Activated T-cell treated with anti-CD3 and anti-CD28 coated beads for 48 hours (primary cell): ENCODE results near the gene ST3GAL4.
"Not testable (repeated sequence)": the region's sequence is repeated elsewhere in the genome, so short reads cannot be mapped to it uniquely, and the experiment has no call there.

ENCODE experiments used
- DNase-seq: peaks from one replicate; pipeline ENCODE4 v3.0.0-alpha.2; 2020; ENCODE audit warnings: low read depth

ST3GAL4 gene

DNA sequence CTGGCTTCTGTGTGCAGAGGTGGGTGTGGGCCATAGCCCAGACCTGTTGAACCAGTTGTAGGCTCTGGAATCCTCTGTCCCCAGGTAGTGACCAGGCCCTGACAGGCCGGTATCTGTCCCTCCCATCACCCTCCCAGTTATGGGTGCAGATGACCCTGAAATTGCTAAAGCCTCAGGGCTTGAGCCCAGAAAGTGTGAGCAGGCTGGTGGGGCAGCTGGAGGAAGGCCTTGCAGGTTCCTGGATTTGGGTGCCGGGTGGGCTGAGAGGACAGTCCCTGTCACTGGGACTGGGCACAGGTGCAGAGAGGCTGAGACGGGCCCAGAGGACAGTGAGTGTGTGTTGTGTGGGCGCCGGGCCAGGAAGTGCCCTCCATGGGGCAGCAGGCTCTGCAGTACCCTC, 10.0 kb downstream of the ST3GAL4 start:
- not testable (repeated sequence) for DNase-seq

DNA sequence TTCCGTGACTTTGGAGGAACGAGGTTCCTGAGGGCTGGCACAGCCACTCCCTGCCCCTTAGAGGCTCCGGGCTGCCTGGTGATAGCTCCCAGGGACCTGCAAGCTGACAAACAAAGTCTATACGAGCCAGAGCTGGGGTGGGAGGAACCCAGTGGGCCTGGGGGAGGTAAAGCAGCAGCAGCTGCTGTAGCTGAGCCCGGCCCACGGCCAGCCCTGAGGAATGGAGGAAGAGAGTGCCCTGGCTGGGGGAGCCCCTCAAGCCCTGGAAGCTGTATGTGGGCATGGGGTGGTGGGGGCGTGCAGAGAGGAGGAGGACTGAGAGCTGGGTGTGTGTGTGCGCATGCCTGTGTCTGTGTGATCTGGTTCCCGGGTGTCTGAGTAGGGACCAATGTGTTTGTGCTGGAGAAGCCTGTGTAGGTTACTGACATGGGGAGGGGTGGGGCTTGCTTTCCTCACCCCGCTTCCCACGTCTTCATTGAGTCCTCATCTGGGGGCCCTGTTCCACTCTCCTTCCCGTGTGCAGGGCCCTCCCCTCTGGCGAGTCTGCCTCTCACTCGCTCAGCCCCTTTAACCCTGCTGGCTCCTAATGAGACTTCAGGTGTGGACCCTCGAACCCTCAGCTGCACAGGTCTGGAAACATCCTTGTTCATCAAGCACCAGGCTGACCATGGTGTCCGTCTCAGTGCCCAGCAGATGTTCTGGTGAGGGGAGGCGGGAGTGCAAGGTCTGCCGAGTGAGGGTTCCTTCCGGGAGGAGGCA, 10.8 kb downstream of the ST3GAL4 start:
- no peak for DNase-seq

GRCh38 chr11:126366823-126367654, 11.6 kb downstream of the ST3GAL4 start:
- not testable (repeated sequence) for DNase-seq

DNA sequence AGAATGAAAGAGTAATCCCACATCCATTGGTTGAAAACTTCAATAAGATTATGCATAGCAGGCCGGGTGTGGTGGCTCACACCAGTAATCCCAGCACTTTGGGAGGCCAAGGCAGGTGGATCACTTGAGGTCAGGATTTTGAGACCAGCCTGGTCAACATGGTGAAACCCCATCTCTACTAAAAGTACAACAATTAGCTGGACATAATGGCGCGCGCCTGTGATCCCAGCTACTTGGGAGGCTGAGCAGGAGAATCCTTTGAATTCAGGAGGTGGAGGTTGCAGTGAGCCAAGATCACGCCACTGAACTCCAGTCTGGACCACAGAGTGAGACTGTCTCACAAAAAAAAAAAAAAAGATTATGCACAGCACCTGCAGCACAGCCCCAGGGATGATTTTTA, 12.3 kb downstream of the ST3GAL4 start:
- not testable (repeated sequence) for DNase-seq

DNA sequence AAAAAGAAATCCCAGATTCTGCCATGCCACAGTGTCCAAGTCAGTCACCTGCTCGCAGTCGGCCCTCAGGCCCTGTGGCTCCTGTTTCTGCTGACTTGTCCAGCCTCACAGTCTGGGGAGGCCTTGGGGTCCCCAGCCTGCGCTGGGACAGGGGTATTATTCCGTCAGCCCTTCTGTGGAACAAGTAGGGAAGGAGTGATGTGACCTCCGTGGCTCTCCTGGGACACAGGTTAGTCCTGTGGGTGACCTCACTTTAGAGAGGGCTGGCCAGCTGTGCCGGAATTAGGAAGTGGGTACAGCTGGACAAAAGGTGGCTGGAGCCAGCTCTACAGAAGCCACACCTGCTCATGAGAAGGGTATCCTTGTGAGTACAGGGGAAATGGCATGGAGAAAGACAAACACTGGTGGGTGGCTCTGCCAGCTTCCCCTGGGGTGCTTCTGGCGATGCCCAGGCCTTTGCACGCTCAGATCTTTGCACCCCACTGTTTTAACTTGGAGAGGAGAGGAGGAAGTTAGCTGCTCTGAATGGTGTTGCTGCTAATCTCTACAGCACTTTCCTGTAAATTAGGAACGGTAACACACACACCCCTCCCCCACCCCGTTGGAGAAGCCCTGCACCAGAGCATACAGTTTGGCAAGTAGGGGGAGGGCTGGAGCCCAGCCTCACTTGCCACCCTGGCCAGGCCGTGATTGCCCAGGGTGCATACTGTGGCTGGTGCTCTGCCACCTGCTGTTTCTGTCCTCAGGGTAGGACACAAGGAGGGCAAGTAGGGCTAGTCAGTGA, 13.0 kb downstream of the ST3GAL4 start:
- not testable (repeated sequence) for DNase-seq

- DNase-seq: no peak
Observed at GRCh38 chr11:126370016-126370415, 14.5 kb downstream of the ST3GAL4 start.

DNA sequence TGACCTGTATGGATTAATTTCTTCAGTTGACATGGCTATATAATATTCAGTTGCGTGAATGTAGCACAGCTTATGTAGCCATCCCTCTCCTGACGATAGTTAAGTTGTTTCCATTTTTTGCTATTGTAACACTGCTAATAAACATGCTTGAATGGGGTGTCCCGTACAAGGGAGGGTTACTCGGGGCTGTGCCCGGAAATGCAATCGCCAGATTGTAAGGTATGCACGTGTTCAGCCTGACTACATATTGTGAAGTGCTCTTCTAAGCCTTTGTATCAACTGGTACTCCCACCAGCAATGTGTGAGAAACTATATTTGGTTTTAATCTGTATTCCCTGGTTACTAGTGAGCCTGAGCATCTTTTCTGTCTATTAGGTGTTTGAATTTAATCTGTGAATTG, 16.1 kb downstream of the ST3GAL4 start:
- DNase-seq: no peak

DNA sequence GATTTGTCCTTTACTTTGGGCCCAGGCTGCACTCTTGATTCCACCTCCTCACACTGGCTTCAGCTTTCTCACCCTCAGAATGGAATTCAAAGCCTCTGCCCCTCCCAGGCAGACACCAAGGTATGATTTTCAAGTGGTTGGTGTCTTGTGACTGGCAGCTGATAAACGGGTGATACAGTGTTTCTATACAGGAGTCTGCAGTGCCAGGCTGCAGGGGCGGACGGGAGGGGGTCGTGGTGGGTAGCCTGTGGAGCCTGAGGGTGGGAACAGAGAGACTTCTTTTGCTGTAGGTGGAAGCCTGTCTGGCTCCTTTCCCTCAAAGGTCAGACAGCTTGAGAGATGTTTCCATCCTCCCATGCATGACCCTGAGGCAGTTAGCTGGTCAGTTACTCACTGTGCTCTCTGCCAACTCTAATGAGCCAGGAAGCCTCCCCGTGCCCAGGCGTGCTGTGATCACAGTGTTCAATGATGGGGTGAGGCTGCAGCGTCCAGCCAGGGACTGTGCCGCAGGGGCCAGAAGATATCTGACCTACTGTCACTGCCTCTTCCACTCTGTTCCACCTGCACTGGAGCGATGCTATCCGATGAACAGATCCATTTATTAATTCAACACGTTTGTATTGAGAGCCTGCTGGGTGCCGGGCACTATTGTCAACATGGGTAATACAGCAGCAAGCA, 18.0 kb downstream of the ST3GAL4 start:
- not testable (repeated sequence) for DNase-seq

- DNase-seq: not testable (repeated sequence)
Observed at GRCh38 chr11:126374562-126375300, 19.2 kb downstream of the ST3GAL4 start.

DNA sequence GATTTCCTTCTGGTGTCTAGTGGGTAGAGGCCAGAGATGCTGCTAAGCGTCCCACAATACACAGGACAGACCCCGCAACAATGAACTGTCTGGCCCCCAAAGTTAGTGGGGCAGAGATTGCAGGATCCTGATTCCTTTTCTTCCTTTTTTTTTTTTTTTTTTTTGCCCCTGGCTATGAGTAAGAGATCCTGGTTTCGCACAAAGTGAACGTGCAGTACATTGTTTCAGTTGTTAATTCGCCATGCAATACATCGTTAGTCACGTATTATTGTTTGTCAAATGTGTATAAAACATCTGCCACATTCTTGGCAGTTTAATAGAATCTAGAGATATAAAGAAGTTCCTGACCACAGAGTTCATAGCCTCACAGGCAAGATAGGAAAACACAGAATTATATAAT, 20.2 kb downstream of the ST3GAL4 start:
- no peak for DNase-seq

GRCh38 chr11:126378763-126379162, 23.3 kb downstream of the ST3GAL4 start:
- DNase-seq: no peak

DNA sequence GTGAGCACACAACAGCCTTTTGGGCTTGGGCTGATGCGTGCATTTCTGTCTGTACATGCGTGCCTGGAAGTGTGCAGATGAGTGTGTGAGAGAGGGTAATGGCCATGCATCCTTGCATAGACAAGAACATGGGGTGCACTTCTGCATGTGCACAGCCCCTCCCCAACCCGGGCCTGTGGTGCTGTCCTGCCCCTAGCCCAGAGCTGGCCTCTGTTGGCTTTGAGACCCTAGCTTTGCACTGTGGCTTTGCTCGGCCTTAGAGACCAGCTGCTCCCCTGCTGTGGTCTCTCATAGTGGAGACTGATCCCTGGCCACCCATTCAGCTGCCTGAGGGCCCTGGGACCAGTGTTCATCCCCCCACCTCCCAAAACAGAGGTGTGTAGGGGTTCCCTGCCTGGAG, 25.4 kb downstream of the ST3GAL4 start:
- no peak for DNase-seq

DNA sequence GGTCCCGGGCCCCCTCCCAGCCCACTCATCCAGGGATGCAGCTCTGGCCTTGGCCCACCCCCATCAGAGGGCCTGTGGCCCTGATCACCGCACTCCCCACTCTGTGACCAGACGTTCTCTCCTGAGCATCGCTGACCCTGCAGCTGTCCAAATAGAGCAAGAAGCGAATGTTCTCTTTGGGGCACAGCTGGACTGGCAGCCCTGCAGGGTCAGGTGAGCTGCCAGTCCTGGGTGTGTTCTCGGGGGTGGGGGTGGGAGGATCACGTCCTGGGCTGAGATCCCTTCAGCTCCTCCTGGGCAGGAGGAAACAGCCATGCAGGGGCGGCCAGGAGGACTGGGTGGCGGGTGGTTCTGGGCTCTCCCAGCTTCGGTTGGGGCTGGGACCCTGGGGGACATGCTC, 26.5 kb downstream of the ST3GAL4 start:
- not testable (repeated sequence) for DNase-seq

GRCh38 chr11:126382641-126383040, 27.2 kb downstream of the ST3GAL4 start:
- DNase-seq: not testable (repeated sequence)

GRCh38 chr11:126383339-126384335, 28.2 kb downstream of the ST3GAL4 start:
- DNase-seq: no peak

DNA sequence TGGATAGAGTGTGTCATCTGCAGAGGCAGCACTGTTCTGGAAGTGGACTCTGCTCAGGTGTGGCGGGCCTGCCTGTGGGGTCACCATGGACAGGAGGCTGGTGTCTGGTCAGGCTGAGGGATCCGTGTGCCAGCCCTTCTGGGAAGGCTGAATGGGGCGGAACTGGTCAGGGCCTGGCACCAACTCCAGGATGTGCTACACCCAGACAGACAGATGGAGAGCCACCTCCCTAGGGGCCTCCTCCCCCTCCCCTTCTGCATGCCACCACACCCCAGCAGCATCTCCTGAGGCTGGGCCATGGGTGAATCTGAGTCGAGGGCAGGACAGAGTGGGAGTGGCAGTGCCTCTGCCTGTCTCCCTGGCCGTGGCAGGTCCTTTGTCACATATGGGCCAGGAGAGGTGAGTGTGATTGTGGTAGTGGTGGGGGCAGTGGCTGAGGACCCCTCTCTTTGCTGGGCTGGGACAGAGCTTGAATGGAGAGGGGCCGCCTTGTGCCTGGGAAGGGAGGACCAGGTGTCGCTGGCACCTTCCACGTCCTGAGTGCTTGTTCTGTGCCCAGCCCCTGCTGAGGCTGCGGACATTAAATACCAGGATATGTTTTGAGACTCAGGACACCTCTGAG, 29.1 kb downstream of the ST3GAL4 start:
- no peak for DNase-seq

DNA sequence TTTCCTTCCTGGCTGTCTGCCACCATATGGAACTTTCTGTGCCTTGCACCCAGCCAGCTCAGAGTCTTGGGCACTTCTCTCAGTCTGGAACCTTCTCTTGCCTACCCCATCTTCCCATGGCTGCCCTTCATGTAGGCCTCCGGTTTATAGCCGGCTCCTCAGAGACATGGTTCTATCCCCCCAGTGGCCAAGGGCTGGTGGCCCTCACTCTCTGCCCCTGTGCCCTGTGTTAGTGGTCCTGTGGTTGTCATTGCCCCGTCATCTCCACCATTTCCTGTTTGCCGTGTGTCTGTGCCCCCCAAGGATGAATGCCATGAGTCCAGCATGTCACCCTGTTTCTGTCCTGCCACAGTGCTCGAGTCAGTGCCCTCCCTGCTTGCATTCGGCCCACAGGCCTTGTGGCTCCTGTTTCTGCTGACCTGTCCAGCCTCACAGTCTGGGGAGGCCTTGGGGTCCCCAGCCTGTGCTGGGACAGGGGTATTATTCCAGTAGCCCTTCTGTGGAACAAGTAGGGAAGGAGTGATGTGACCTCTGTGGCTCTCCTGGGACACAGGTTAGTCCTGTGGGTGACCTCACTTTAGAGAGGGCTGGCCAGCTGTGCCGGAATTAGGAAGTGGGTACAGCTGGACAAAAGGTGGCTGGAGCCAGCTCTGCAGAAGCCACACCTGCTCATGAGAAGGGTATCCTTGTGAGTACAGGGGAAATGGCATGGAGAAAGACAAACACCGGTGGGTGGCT, 30.7 kb downstream of the ST3GAL4 start:
- no peak for DNase-seq

DNA sequence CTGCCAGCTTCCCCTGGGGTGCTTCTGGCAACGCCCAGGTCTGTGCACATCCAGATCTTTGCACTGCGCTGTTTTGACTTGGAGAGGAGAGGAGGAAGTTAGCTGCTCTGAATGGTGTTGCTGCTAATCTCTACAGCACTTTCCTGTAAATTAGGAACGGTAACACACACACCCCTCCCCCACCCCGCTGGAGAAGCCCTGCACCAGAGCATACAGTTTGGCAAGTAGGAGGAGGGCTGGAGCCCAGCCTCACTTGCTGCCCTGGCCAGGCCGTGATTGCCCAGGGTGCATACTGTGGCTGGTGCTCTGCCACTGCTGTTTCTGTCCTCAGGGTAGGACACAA, 31.2 kb downstream of the ST3GAL4 start:
- not testable (repeated sequence) for DNase-seq

DNA sequence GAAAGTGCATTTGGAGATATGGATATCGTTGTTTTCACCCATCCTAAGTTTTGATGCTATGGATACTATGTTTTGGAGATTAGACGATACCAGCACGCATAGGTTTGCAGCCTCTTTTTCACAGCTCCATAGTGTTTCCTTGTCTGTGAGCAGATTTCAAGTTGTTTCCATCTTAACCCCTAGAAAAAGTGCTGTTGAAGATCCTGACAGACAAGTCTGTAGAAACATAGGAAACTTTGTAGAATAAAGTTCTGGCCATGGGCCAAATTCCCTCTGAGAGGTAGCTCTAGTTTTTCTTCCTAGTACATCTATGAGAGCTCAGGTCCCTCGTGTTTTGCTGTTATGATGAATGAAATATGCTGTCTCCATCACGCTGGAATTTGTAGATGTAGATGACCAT, 32.4 kb downstream of the ST3GAL4 start:
- DNase-seq: no peak
